Naive thymus-derived CD8-positive, alpha-beta T cell (primary cell): Measurements from ENCODE around the gene NKTR. TPM values are rescaled to one million over a fixed set of nuclear protein-coding genes. Genes with fewer than 3 reads are reported as not detected.

Experiments used
- ATAC-seq, 2 donors: fragments of 150-1000 bp; cut with Tn5 transposase in 1 of 2; sonication (Bioruptor Pico), chemical (Tn5 transposase) in 1 of 2; 1 replicate in 1 of 2; 2 replicates in 1 of 2; pipeline ENCODE4 v1.10.0; 2021; ENCODE audit warnings: mild to moderate bottlenecking in 2 of 2, moderate library complexity in 2 of 2
- POLR2A ChIA-PET: fragments of 350-600 bp; sonication (Branson Sonifier 250); formaldehyde crosslinking; loops from one replicate; lab custom pipeline; 2021; ENCODE audit warnings: antibody characterized with exemption; lab: Charles Lee
- DNase-seq, 10 donors: peaks; one replicate each; pipeline versions ENCODE4 v3.0.0 to v3.0.0-alpha.2; 2020 to 2022
- H3K27ac Mint-ChIP-seq, 10 donors: one replicate each; pipeline ENCODE4 v1.8.0; 2020 to 2022; ENCODE audit warnings: mild to moderate bottlenecking in 10 of 10, mixed read lengths in 10 of 10, moderate library complexity in 4 of 10, inconsistent platforms in 1 of 10
- H3K27me3 Mint-ChIP-seq, 5 donors: one replicate each; pipeline ENCODE4 v1.8.0; 2021 to 2022; ENCODE audit warnings: mixed read lengths in 5 of 5
- H3K36me3 Mint-ChIP-seq, 3 donors: one replicate each; pipeline ENCODE4 v1.8.0; 2020 to 2022; ENCODE audit warnings: mixed read lengths in 3 of 3, mild to moderate bottlenecking in 2 of 3, inconsistent platforms in 1 of 3
- H3K4me1 Mint-ChIP-seq, 4 donors: one replicate each; pipeline ENCODE4 v1.8.0; 2021 to 2022; ENCODE audit warnings: mixed read lengths in 4 of 4
- H3K4me3 Mint-ChIP-seq, 10 donors: one replicate each; pipeline ENCODE4 v1.8.0; 2020 to 2022; ENCODE audit warnings: mild to moderate bottlenecking in 10 of 10, mixed read lengths in 10 of 10, moderate library complexity in 6 of 10, inconsistent platforms in 1 of 10
- H3K9me3 Mint-ChIP-seq, 9 donors: one replicate each; pipeline ENCODE4 v1.8.0; 2020 to 2022; ENCODE audit warnings: mixed read lengths in 9 of 9, mild to moderate bottlenecking in 3 of 9, inconsistent platforms in 1 of 9, moderate library complexity in 1 of 9
- polyA plus RNA-seq, 3 donors: library from polyadenylated mRNA; unstranded; fragments of 300-500 nt; fragmentation: Illumina TruSeq; gene quantifications; one replicate each; pipeline ENCODE4 v1.2.3, GENCODE V29; 2021
- total RNA-seq, 8 experiments: library from RNA in 2 of 8; stranded (reverse) in 2 of 8; gene quantifications; one replicate each; pipeline ENCODE4 v1.2.3 and lab custom pipeline; 2021 to 2026

Gene NKTR
- total and polyA plus RNA-seq, 5 experiments from 2014 or later, result 9.5 to 254 (median 14.3) TPM

- POLR2A ChIA-PET, result no interaction called here
- Mint-ChIP-seq H3K4me1 (no peaks in the 10 kb centered on the region), H3K9me3 (peaks cover 6 to 33% (median 19%) of the 10 kb centered on the region in 9 donors), H3K36me3 (peaks cover 0 to 17% (median 8%) of the 10 kb centered on the region in 3 donors), H3K27me3 (peaks cover 5 to 26% (median 11%) of the 10 kb centered on the region in 5 donors), H3K27ac (no peak overlapping the region), H3K4me3 (no peak overlapping the region)
- ATAC-seq, result no peak
- DNase-seq, result peak in 1 of 10 donors; percentile 55
Observed at GRCh38 chr3:42678447-42678846, 78.0 kb downstream of the NKTR start.

GRCh38 chr3:42680271-42680670 is 79.8 kb downstream of the NKTR start:
- POLR2A ChIA-PET, result no interaction called here

GRCh38 chr3:42680806-42681205 is 80.3 kb downstream of the NKTR start:
- POLR2A ChIA-PET, result no interaction called here
- H3K4me3 Mint-ChIP-seq, result no peak overlapping the region
- peaks cover 6 to 33% (median 19%) of the 10 kb centered on the region in 9 donors for H3K9me3 Mint-ChIP-seq
- DNase-seq (no peak), ATAC-seq (no peak)
- H3K4me1 Mint-ChIP-seq, result peaks cover under 1 to 2% (median under 1%) of the 10 kb centered on the region in 4 donors
- H3K27ac Mint-ChIP-seq, result no peak overlapping the region
- peaks cover 0 to 17% (median 8%) of the 10 kb centered on the region in 3 donors for H3K36me3 Mint-ChIP-seq
- H3K27me3 Mint-ChIP-seq, result peaks cover 6 to 34% (median 15%) of the 10 kb centered on the region in 5 donors

More at GRCh38 chr3:42680271-42680670, 79.8 kb downstream of the NKTR start:
- H3K27me3 Mint-ChIP-seq, result peaks cover 6 to 30% (median 12%) of the 10 kb centered on the region in 5 donors
- peaks cover 6 to 33% (median 19%) of the 10 kb centered on the region in 9 donors for H3K9me3 Mint-ChIP-seq
- H3K4me3 Mint-ChIP-seq, result no peak overlapping the region
- DNase-seq (no peak), ATAC-seq (no peak)
- no peak overlapping the region for H3K27ac Mint-ChIP-seq
- no peaks in the 10 kb centered on the region for H3K4me1 Mint-ChIP-seq
- H3K36me3 Mint-ChIP-seq, result peaks cover 0 to 17% (median 8%) of the 10 kb centered on the region in 3 donors

GRCh38 chr3:42681361-42682038 is 81.0 kb downstream of the NKTR start:
- Mint-ChIP-seq H3K4me3 (no peak overlapping the region), H3K36me3 (peaks cover 0 to 17% (median 8%) of the 10 kb centered on the region in 3 donors), H3K27ac (no peak overlapping the region), H3K9me3 (peaks cover 6 to 27% (median 17%) of the 10 kb centered on the region in 9 donors), H3K4me1 (peaks cover 2 to 5% (median 2%) of the 10 kb centered on the region in 4 donors), H3K27me3 (peaks cover 6 to 37% (median 19%) of the 10 kb centered on the region in 5 donors)
- DNase-seq (peak in 1 of 10 donors; percentile 13), ATAC-seq (no peak)
- POLR2A ChIA-PET, result no interaction called here

- no peak overlapping the region for H3K27ac Mint-ChIP-seq
- peaks cover 6 to 37% (median 19%) of the 10 kb centered on the region in 5 donors for H3K27me3 Mint-ChIP-seq
- POLR2A ChIA-PET, result no interaction called here
- peak in 1 of 10 donors; percentile 27 for DNase-seq
- peaks cover 2 to 5% (median 2%) of the 10 kb centered on the region in 4 donors for H3K4me1 Mint-ChIP-seq
- peaks cover 0 to 15% (median 7%) of the 10 kb centered on the region in 3 donors for H3K36me3 Mint-ChIP-seq
- H3K9me3 Mint-ChIP-seq, result peaks cover 6 to 19% (median 14%) of the 10 kb centered on the region in 9 donors
- no peak for ATAC-seq
- no peak overlapping the region for H3K4me3 Mint-ChIP-seq
Observed at GRCh38 chr3:42682301-42683070, 82.0 kb downstream of the NKTR start.

- peak in 1 of 10 donors; percentile 6 for DNase-seq
- Mint-ChIP-seq H3K27me3 (peaks cover 6 to 36% (median 18%) of the 10 kb centered on the region in 5 donors), H3K9me3 (peaks cover 0 to 6% (median under 1%) of the 10 kb centered on the region in 9 donors), H3K27ac (no peak overlapping the region), H3K36me3 (no peaks in the 10 kb centered on the region), H3K4me3 (no peak overlapping the region), H3K4me1 (peaks cover 2 to 5% (median 2%) of the 10 kb centered on the region in 4 donors)
- no peak for ATAC-seq
- POLR2A ChIA-PET, result no interaction called here
Observed at GRCh38 chr3:42683875-42684598, 83.6 kb downstream of the NKTR start.

GRCh38 chr3:42684632-42685362 is 84.3 kb downstream of the NKTR start:
- Mint-ChIP-seq H3K27me3 (peaks cover 6 to 36% (median 18%) of the 10 kb centered on the region in 5 donors), H3K4me1 (peaks cover 2 to 5% (median 2%) of the 10 kb centered on the region in 4 donors), H3K4me3 (no peak overlapping the region), H3K9me3 (peaks cover 0 to 3% (median 0%) of the 10 kb centered on the region in 9 donors), H3K36me3 (no peaks in the 10 kb centered on the region), H3K27ac (no peak overlapping the region)
- POLR2A ChIA-PET, result no interaction called here
- ATAC-seq (no peak), DNase-seq (peak in 1 of 10 donors; percentile 18)

GRCh38 chr3:42685363-42685881 is 84.9 kb downstream of the NKTR start, which contains the start of gene KLHL40:
Gene KLHL40, plus strand, starts transcription at chr3:42685537. Its CDS starts 82 bp downstream, at chr3:42685619.
- H3K36me3 Mint-ChIP-seq, result no peaks in the 10 kb centered on the region
- H3K9me3 Mint-ChIP-seq, result peaks cover 0 to 2% (median 0%) of the 10 kb centered on the region in 9 donors
- peak within 1 kb of the TSS in 3 of 10 donors; percentile 41 to 56 (median 48) for H3K4me3 Mint-ChIP-seq
- no peak within 1 kb of the TSS for H3K27ac Mint-ChIP-seq
- POLR2A ChIA-PET, result no interaction called here
- peak in 1 of 10 donors; percentile 45 for DNase-seq
- no peak for ATAC-seq
- peaks cover 6 to 36% (median 16%) of the 10 kb centered on the region in 5 donors for H3K27me3 Mint-ChIP-seq
- peaks cover 2 to 5% (median 2%) of the 10 kb centered on the region in 4 donors for H3K4me1 Mint-ChIP-seq

- H3K27ac Mint-ChIP-seq, result no peak overlapping the region
Observed at GRCh38 chr3:42685891-42686820, 85.7 kb downstream of the NKTR start.

GRCh38 chr3:42686832-42687650 is 86.6 kb downstream of the NKTR start:
- POLR2A ChIA-PET, result interaction anchor here (0.6 kb wide), 1 partner anchor 169 kb away, joined by 4 read pairs; no protein-coding TSS in a partner anchor
- ATAC-seq, result no peak
- Mint-ChIP-seq H3K36me3 (no peaks in the 10 kb centered on the region), H3K27ac (no peak overlapping the region), H3K4me3 (no peak overlapping the region), H3K9me3 (peaks cover 0 to 2% (median 0%) of the 10 kb centered on the region in 9 donors), H3K4me1 (peaks cover 2 to 5% (median 2%) of the 10 kb centered on the region in 4 donors), H3K27me3 (peaks cover 6 to 36% (median 13%) of the 10 kb centered on the region in 5 donors)
- DNase-seq, result no peak

More at GRCh38 chr3:42685891-42686820, 85.7 kb downstream of the NKTR start:
- H3K9me3 Mint-ChIP-seq, result peaks cover 0 to 2% (median 0%) of the 10 kb centered on the region in 9 donors
- ATAC-seq (no peak), DNase-seq (no peak)
- peak overlapping the region in 3 of 10 donors; percentile 41 to 56 (median 48) for H3K4me3 Mint-ChIP-seq
- H3K36me3 Mint-ChIP-seq, result no peaks in the 10 kb centered on the region
- POLR2A ChIA-PET, result no interaction called here
- H3K27me3 Mint-ChIP-seq, result peaks cover 6 to 36% (median 16%) of the 10 kb centered on the region in 5 donors
- peaks cover 2 to 5% (median 2%) of the 10 kb centered on the region in 4 donors for H3K4me1 Mint-ChIP-seq
